SK-N-SH (cell line): ENCODE data around the gene USP17L11. TPM values are rescaled to one million over a fixed set of nuclear protein-coding genes. Genes with fewer than 3 reads are reported as not detected.
"Not testable (repeated sequence)": the region's sequence is repeated elsewhere in the genome, so short reads cannot be mapped to it uniquely, and the experiment has no call there.

Source experiments
- CTCF ChIA-PET: fragments of 300-600, 350-600 bp; formaldehyde crosslinking; extraction: SDS; loops from one replicate; lab custom pipeline; 2021; lab: Yijun Ruan, JAX
- POLR2A ChIA-PET: fragments of 350-600 bp; sonication (Branson Sonifier 250); formaldehyde crosslinking; extraction: SDS; loops from one replicate; lab custom pipeline; 2020; ENCODE audit warnings: antibody characterized with exemption, inconsistent platforms; lab: Yijun Ruan, JAX
- DNase-seq: peaks from one replicate; pipeline ENCODE4 v3.0.0; 2012
- H2AFZ ChIP-seq: fragments of 200-600 bp; sonication (generic); 2 replicates; pipeline ENCODE4 v1.8.1; 2016; ENCODE audit warnings: antibody characterized with exemption, mild to moderate bottlenecking, low read depth
- H3F3A ChIP-seq: fragments of 200-600 bp; sonication (generic); replicated peaks from 2 replicates; pipeline ENCODE3; 2016; ENCODE audit warnings: antibody characterized with exemption, mild to moderate bottlenecking; ENCODE audit not compliant: insufficient read depth
- H3K27ac ChIP-seq, 2 experiments: fragments of 200-500 bp in 1 of 2; fragments of 200-600 bp in 1 of 2; sonication (Bioruptor generic) in 1 of 2; sonication (generic), shearing (Covaris generic) in 1 of 2; 2 replicates each; pipeline versions ENCODE4 v1.5.1 to v1.6.1; 2014 to 2016; ENCODE audit warnings: low read depth in 2 of 2, inconsistent platforms in 1 of 2, low read length in 1 of 2, mild to moderate bottlenecking in 1 of 2, mixed read lengths in 1 of 2
- H3K27me3 ChIP-seq: fragments of 200-600 bp; sonication (generic), shearing (Covaris generic); 2 replicates; pipeline ENCODE4 v1.6.1; 2016; ENCODE audit warnings: mixed run types; ENCODE audit not compliant: insufficient read depth
- H3K36me3 ChIP-seq, 2 experiments: fragments of 200-500 bp in 1 of 2; fragments of 200-600 bp in 1 of 2; sonication (Bioruptor generic) in 1 of 2; sonication (generic) in 1 of 2; replicated peaks in 1 of 2; 2 replicates each; pipeline versions ENCODE3 to v1.5.1; 2014 to 2016; ENCODE audit warnings: low read length in 1 of 2, mild to moderate bottlenecking in 1 of 2; ENCODE audit not compliant: insufficient read depth in 2 of 2, control insufficient read depth in 1 of 2
- H3K4me1 ChIP-seq, 2 experiments: fragments of 200-500 bp in 1 of 2; fragments of 200-600 bp in 1 of 2; sonication (Bioruptor generic) in 1 of 2; sonication (generic), shearing (Covaris generic) in 1 of 2; 2 replicates each; pipeline versions ENCODE4 v1.5.1 to v1.6.1; 2014 to 2016; ENCODE audit warnings: low read depth in 1 of 2, low read length in 1 of 2, mixed run types in 1 of 2; ENCODE audit not compliant: insufficient read depth in 2 of 2, control insufficient read depth in 1 of 2
- H3K4me2 ChIP-seq: fragments of 200-600 bp; sonication (generic), shearing (Covaris generic); 2 replicates; pipeline ENCODE4 v1.6.1; 2017; ENCODE audit warnings: mixed run types
- H3K4me3 ChIP-seq, 2 experiments: fragments of 200-500 bp in 1 of 2; fragments of 200-600 bp in 1 of 2; sonication (Bioruptor generic) in 1 of 2; sonication (generic), shearing (Covaris generic) in 1 of 2; 2 replicates each; pipeline versions ENCODE4 v1.5.1 to v1.8.1; 2014 to 2016; ENCODE audit warnings: low read depth in 2 of 2, inconsistent platforms in 1 of 2, low read length in 1 of 2, mild to moderate bottlenecking in 1 of 2, mixed read lengths in 1 of 2, moderate library complexity in 1 of 2
- H3K79me2 ChIP-seq: fragments of 200-600 bp; sonication (generic); 2 replicates; pipeline ENCODE4 v1.8.1; 2017; ENCODE audit warnings: mild to moderate bottlenecking; ENCODE audit not compliant: insufficient read depth
- H3K9ac ChIP-seq: fragments of 200-600 bp; sonication (generic); 2 replicates; pipeline ENCODE4 v1.6.1; 2017; ENCODE audit warnings: mixed run types
- H3K9me2 ChIP-seq: fragments of 200-600 bp; sonication (generic); 2 replicates; pipeline ENCODE4 v1.6.1; 2017; ENCODE audit warnings: mixed run types
- H3K9me3 ChIP-seq: fragments of 200-600 bp; sonication (generic); 2 replicates; pipeline ENCODE4 v1.6.1; 2017; ENCODE audit warnings: mixed run types, mild to moderate bottlenecking, moderate library complexity
- H4K20me1 ChIP-seq: fragments of 200-600 bp; sonication (generic); 2 replicates; pipeline ENCODE4 v1.6.1; 2017; ENCODE audit warnings: mild to moderate bottlenecking, mixed run types; ENCODE audit not compliant: insufficient read depth
- WGBS: methylation state at CpG from one replicate; pipeline ENCODE4 v1.1.6; 2017; ENCODE audit warnings: low lambda C conversion rate; 5-methylcytosine and 5-hydroxymethylcytosine counted together
- polyA plus RNA-seq, 3 experiments: library from polyadenylated mRNA; depleted of rRNA; stranded (reverse); fragments of >200 nt; gene quantifications; 2 replicates each; pipeline ENCODE4 v1.2.3, GENCODE V29; 2012

USP17L11 gene
- polyA plus RNA-seq, 1 of the 3 experiments (the other 2 are of a cell fraction), result not detected

DNA sequence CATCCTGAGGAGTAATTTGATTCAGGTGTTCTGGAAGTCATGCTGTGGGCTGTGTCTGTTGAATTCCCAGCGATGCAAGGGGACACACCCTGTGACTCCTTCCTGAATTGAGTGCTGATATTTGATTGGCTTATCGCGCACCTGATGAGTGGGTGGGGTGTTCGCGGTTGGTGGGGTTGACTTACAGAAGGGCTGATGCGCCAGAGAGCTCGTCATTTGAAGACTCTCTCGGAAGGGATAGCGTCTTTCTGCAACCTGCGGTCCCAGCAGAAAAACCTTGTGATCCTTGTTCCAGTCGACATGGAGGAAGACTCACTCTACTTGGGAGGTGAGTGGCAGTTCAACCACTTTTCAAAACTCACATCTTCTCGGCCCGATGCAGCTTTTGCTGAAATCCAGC lies 37.9 kb downstream of the USP17L11 start, which contains the start of gene USP17L19:
TSS of gene USP17L19 (plus strand) at position 301 of the 400 bp plus-strand sequence. CDS start at position 301, 0 bp downstream.
- POLR2A ChIA-PET, H3K27ac ChIP-seq, H3K27me3 ChIP-seq, CTCF ChIA-PET, H3K9me2 ChIP-seq, H3F3A ChIP-seq, H3K9me3 ChIP-seq, H3K4me2 ChIP-seq, DNase-seq, H3K36me3 ChIP-seq, H3K9ac ChIP-seq, H3K4me3 ChIP-seq, H3K79me2 ChIP-seq, H2AFZ ChIP-seq, H3K4me1 ChIP-seq, H4K20me1 ChIP-seq: not testable (repeated sequence)
- WGBS, result no CpG with 5 or more reads among the region's 13 CpGs

DNA sequence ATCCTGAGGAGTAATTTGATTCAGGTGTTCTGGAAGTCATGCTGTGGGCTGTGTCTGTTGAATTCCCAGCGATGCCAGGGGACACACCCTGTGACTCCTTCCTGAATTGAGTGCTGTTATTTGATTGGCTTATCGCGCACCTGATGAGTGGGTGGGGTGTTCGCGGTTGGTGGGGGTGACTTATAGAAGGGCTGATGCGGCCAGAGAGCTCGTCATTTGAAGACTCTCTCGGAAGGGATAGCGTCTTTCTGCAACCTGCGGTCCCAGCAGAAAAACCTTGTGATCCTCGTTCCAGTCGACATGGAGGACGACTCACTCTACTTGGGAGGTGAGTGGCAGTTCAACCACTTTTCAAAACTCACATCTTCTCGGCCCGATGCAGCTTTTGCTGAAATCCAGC lies 42.6 kb downstream of the USP17L11 start, which contains the start of gene USP17L20:
TSS of gene USP17L20 (plus strand) at position 301 of the 400 bp plus-strand sequence. CDS start at position 301, 0 bp downstream.
- DNase-seq, H4K20me1 ChIP-seq, H3K36me3 ChIP-seq, H3K9me2 ChIP-seq, H3K4me1 ChIP-seq, H3K27ac ChIP-seq, H3K9ac ChIP-seq, H3K4me2 ChIP-seq, CTCF ChIA-PET, H3K9me3 ChIP-seq, H3K4me3 ChIP-seq, POLR2A ChIA-PET, H2AFZ ChIP-seq, H3K79me2 ChIP-seq, H3K27me3 ChIP-seq, H3F3A ChIP-seq: not testable (repeated sequence)
- no CpG with 5 or more reads among the region's 15 CpGs for WGBS

DNA sequence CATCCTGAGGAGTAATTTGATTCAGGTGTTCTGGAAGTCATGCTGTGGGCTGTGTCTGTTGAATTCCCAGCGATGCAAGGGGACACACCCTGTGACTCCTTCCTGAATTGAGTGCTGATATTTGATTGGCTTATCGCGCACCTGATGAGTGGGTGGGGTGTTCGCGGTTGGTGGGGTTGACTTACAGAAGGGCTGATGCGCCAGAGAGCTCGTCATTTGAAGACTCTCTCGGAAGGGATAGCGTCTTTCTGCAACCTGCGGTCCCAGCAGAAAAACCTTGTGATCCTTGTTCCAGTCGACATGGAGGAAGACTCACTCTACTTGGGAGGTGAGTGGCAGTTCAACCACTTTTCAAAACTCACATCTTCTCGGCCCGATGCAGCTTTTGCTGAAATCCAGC lies 47.4 kb downstream of the USP17L11 start, which contains the start of gene USP17L21:
TSS of gene USP17L21 (plus strand) at position 301 of the 400 bp plus-strand sequence. CDS start at position 301, 0 bp downstream.
- H4K20me1 ChIP-seq, H3K27me3 ChIP-seq, POLR2A ChIA-PET, H3K9me3 ChIP-seq, H3K4me3 ChIP-seq, DNase-seq, H3K9ac ChIP-seq, H2AFZ ChIP-seq, H3F3A ChIP-seq, H3K4me2 ChIP-seq, H3K27ac ChIP-seq, H3K9me2 ChIP-seq, CTCF ChIA-PET, H3K4me1 ChIP-seq, H3K36me3 ChIP-seq, H3K79me2 ChIP-seq: not testable (repeated sequence)
- no CpG with 5 or more reads among the region's 13 CpGs for WGBS

Other genes with a start within 250 kb of the USP17L11 start
- not detected in 2 replicates for gene FAM90A26, start 45.0 kb upstream of the USP17L11 start, polyA plus RNA-seq (2012; rRNA removed)
- gene USP17L10, start 4.7 kb upstream of the USP17L11 start, polyA plus RNA-seq (2012; rRNA removed), result not detected in 2 replicates
- gene USP17L12, start 4.7 kb downstream of the USP17L11 start, polyA plus RNA-seq (2012; rRNA removed), result not detected in 2 replicates
- not detected in 2 replicates for gene USP17L13, start 9.5 kb downstream of the USP17L11 start, polyA plus RNA-seq (2012; rRNA removed)
- gene USP17L15, start 19.0 kb downstream of the USP17L11 start, polyA plus RNA-seq (2012; rRNA removed), result not detected in 2 replicates
- gene USP17L17, start 28.5 kb downstream of the USP17L11 start, polyA plus RNA-seq (2012; rRNA removed), result not detected in 2 replicates
- not detected in 2 replicates for gene USP17L18, start 33.2 kb downstream of the USP17L11 start, polyA plus RNA-seq (2012; rRNA removed)
- not detected in 2 replicates for gene USP17L19, start 38.0 kb downstream of the USP17L11 start, polyA plus RNA-seq (2012; rRNA removed)
- gene USP17L20, start 42.7 kb downstream of the USP17L11 start, polyA plus RNA-seq (2012; rRNA removed), result not detected in 2 replicates
- not detected in 2 replicates for gene USP17L21, start 47.5 kb downstream of the USP17L11 start, polyA plus RNA-seq (2012; rRNA removed)
- not detected in 2 replicates for gene USP17L22, start 52.2 kb downstream of the USP17L11 start, polyA plus RNA-seq (2012; rRNA removed)
- not detected in 2 replicates for gene USP17L24, start 109.8 kb downstream of the USP17L11 start, polyA plus RNA-seq (2012; rRNA removed)
- gene USP17L25, start 114.5 kb downstream of the USP17L11 start, polyA plus RNA-seq (2012; rRNA removed), result not detected in 2 replicates
- gene USP17L26, start 119.3 kb downstream of the USP17L11 start, polyA plus RNA-seq (2012; rRNA removed), result not detected in 2 replicates
- gene USP17L5, start 124.0 kb downstream of the USP17L11 start, polyA plus RNA-seq (2012; rRNA removed), result not detected in 2 replicates
- not detected in 2 replicates for gene USP17L27, start 128.7 kb downstream of the USP17L11 start, polyA plus RNA-seq (2012; rRNA removed)
- gene USP17L28, start 133.5 kb downstream of the USP17L11 start, polyA plus RNA-seq (2012; rRNA removed), result not detected in 2 replicates
- not detected in 2 replicates for gene USP17L29, start 138.2 kb downstream of the USP17L11 start, polyA plus RNA-seq (2012; rRNA removed)
- not detected in 2 replicates for gene USP17L30, start 147.7 kb downstream of the USP17L11 start, polyA plus RNA-seq (2012; rRNA removed)
- not detected in 2 replicates for gene DEFB131A, start 229.0 kb downstream of the USP17L11 start, polyA plus RNA-seq (2012; rRNA removed)